Endothelial cell of umbilical vein (primary cell): ENCODE data around the gene GPR135. TPM values are rescaled to one million over a fixed set of nuclear protein-coding genes. Genes with fewer than 3 reads are reported as not detected.

Experiments used
- BruUV-seq: library from RNA; stranded (reverse); fragments of 400-500 nt; replicated peaks from 2 replicates; lab custom pipeline; 2021; lab: Mats Ljungman, UMichigan
- CTCF ChIA-PET: fragments of 300-600, 350-600 bp; sonication (Branson Sonifier 250); formaldehyde crosslinking; loops from one replicate; lab custom pipeline; 2021; ENCODE audit warnings: antibody characterized with exemption, inconsistent platforms; lab: Charles Lee
- POLR2A ChIA-PET: fragments of 300-600, 350-600 bp; sonication (Branson Sonifier 250); formaldehyde crosslinking; loops from one replicate; lab custom pipeline; 2021; ENCODE audit warnings: antibody characterized with exemption, inconsistent platforms; lab: Charles Lee
- DNase-seq: peaks from one replicate; pipeline ENCODE4 v3.0.0-alpha.2; 2011; ENCODE audit warnings: low read depth, low spot score
- FAIRE-seq: peaks from 2 replicates; lab custom pipeline; 2011; peaks lifted over from hg19 to GRCh38; lab: Jason Lieb, UNC
- H2AFZ ChIP-seq: 2 replicates; pipeline ENCODE4 v1.6.0; 2012; ENCODE audit warnings: low read depth, low read length, control low read depth, inconsistent platforms
- H3K27ac ChIP-seq: 2 replicates; pipeline ENCODE4 v1.5.1; 2011; ENCODE audit warnings: low read depth, mild to moderate bottlenecking, control low read depth, low read length, moderate library complexity; ENCODE audit not compliant: insufficient read depth
- H3K27me3 ChIP-seq, 2 experiments: 2 replicates each; pipeline versions ENCODE4 v1.6.0 to v1.6.1; 2011; ENCODE audit warnings: low read length in 2 of 2, mixed read lengths in 1 of 2; ENCODE audit not compliant: control insufficient read depth in 2 of 2, insufficient read depth in 2 of 2
- H3K36me3 ChIP-seq, 2 experiments: 2 replicates in 1 of 2; 3 replicates in 1 of 2; pipeline ENCODE4 v1.5.1; 2011; ENCODE audit warnings: low read length in 2 of 2, mild to moderate bottlenecking in 1 of 2, moderate library complexity in 1 of 2; ENCODE audit not compliant: control insufficient read depth in 2 of 2, insufficient read depth in 2 of 2; ENCODE audit errors: extremely low read depth in 1 of 2
- H3K4me1 ChIP-seq: 3 replicates; pipeline ENCODE4 v1.5.1; 2011; ENCODE audit warnings: mild to moderate bottlenecking, low read length; ENCODE audit not compliant: control insufficient read depth, insufficient read depth; ENCODE audit errors: extremely low read depth
- H3K4me2 ChIP-seq: 2 replicates; pipeline ENCODE4 v1.6.1; 2011; ENCODE audit warnings: low read length, control low read depth, mixed read lengths; ENCODE audit not compliant: insufficient read depth
- H3K4me3 ChIP-seq, 3 experiments: fragments of 200-600 bp in 1 of 3; sonication (generic), shearing (Covaris generic) in 1 of 3; replicated peaks in 1 of 3; 2 replicates each; pipeline ENCODE4 v1.5.1; 2011 to 2016; ENCODE audit warnings: control low read depth in 3 of 3, low read length in 3 of 3, mild to moderate bottlenecking in 2 of 3, inconsistent platforms in 1 of 3, low read depth in 1 of 3, moderate library complexity in 1 of 3; ENCODE audit not compliant: insufficient read depth in 1 of 3
- H3K79me2 ChIP-seq: 2 replicates; pipeline ENCODE4 v1.6.0; 2012; ENCODE audit warnings: low read length, inconsistent platforms; ENCODE audit not compliant: control insufficient read depth, insufficient read depth
- H3K9ac ChIP-seq: replicated peaks from 2 replicates; pipeline ENCODE3; 2011; ENCODE audit warnings: low read length, control low read depth; ENCODE audit not compliant: insufficient read depth; ENCODE audit errors: extremely low read depth
- H3K9me1 ChIP-seq: replicated peaks from 3 replicates; pipeline ENCODE4 v1.6.0; 2011; ENCODE audit warnings: mild to moderate bottlenecking, low read length; ENCODE audit not compliant: control insufficient read depth, insufficient read depth; ENCODE audit errors: extremely low read depth
- H3K9me3 ChIP-seq: replicated peaks from 2 replicates; pipeline ENCODE4 v1.5.1; 2012; ENCODE audit warnings: low read length, inconsistent platforms; ENCODE audit not compliant: control insufficient read depth, insufficient read depth
- H4K20me1 ChIP-seq: replicated peaks from 2 replicates; pipeline ENCODE3; 2011; ENCODE audit warnings: mild to moderate bottlenecking, low read length; ENCODE audit not compliant: control insufficient read depth, insufficient read depth; ENCODE audit errors: extremely low read depth
- CTCF ChIP-seq, 2 donors: IDR thresholded peaks; 1 replicate in 1 of 2; 2 replicates in 1 of 2; pipeline ENCODE4 v1.5.1; 2011; ENCODE audit warnings: low read length in 2 of 2, mild to moderate bottlenecking in 2 of 2, moderate library complexity in 2 of 2, control low read depth in 1 of 2, inconsistent platforms in 1 of 2, low read depth in 1 of 2; ENCODE audit not compliant: insufficient read depth in 1 of 2; ENCODE audit errors: extremely low read depth in 1 of 2
- EZH2 ChIP-seq: IDR thresholded peaks from 2 replicates; pipeline ENCODE4 v1.6.1; 2012; ENCODE audit warnings: borderline replicate concordance, low read depth, mild to moderate bottlenecking, moderate library complexity, low read length, inconsistent platforms; ENCODE audit not compliant: severe bottlenecking
- FOS ChIP-seq: IDR thresholded peaks from 2 replicates; pipeline ENCODE4 v1.6.1; 2011; ENCODE audit warnings: mild to moderate bottlenecking, low read length, moderate library complexity, borderline replicate concordance; ENCODE audit not compliant: insufficient read depth
- GATA2 ChIP-seq: IDR thresholded peaks from 2 replicates; pipeline ENCODE4 v1.7.0; 2011; ENCODE audit warnings: low read depth, mild to moderate bottlenecking, moderate library complexity, mixed read lengths, low read length; ENCODE audit not compliant: insufficient read length, insufficient read depth
- JUN ChIP-seq: IDR thresholded peaks from 2 replicates; pipeline ENCODE4 v1.6.1; 2011; ENCODE audit warnings: borderline replicate concordance, low read depth; ENCODE audit not compliant: insufficient read length, insufficient read depth
- MAX ChIP-seq: IDR thresholded peaks from 2 replicates; pipeline ENCODE4 v1.6.1; 2011; ENCODE audit not compliant: insufficient read depth, insufficient read length
- MYC ChIP-seq: IDR thresholded peaks from one replicate; pipeline ENCODE4 v1.6.1; 2011; ENCODE audit warnings: mild to moderate bottlenecking, low read depth, low read length
- POLR2A ChIP-seq: IDR thresholded peaks from 2 replicates; pipeline ENCODE4 v1.6.1; 2012; ENCODE audit warnings: low read depth, mild to moderate bottlenecking, control low read depth, low read length
- POLR2AphosphoS5 ChIP-seq: IDR thresholded peaks from 2 replicates; pipeline ENCODE4 v1.6.1; 2012; ENCODE audit warnings: low read depth, mild to moderate bottlenecking, control low read depth, low read length, moderate library complexity; ENCODE audit not compliant: insufficient read depth
- dilution Hi-C: fragments of 300-500 bp; cut with MboI; formaldehyde crosslinking; loops from one replicate; pipeline ENCODE4 v1.15.0; 2019; ENCODE audit warnings: low sequenced_read_pairs; ENCODE audit not compliant: extremely low pct_ligation_motif_present
- intact Hi-C: fragments of 100-400 bp; cut with micrococcal nuclease; formaldehyde crosslinking; loops from one replicate; pipeline ENCODE4 v1.10.0; 2022
- polyA plus RNA-seq, 4 experiments: library from polyadenylated mRNA; depleted of rRNA in 3 of 4; stranded (reverse) in 3 of 4; unstranded in 1 of 4; fragments of >200 nt; gene quantifications; 2 replicates each; pipeline versions ENCODE4 v1.2.1 to v1.2.3, GENCODE V29; 2011 to 2012; ENCODE audit warnings: missing spikeins in 1 of 4
- total RNA-seq: library from RNA; stranded (reverse); gene quantifications from 2 replicates; pipeline ENCODE4 v1.2.3, GENCODE V29; 2021

Gene GPR135
- total and polyA plus RNA-seq, 2 donors (not counting 3 experiments of a cell fraction or from before 2014, with no cell fraction given) = 0.80 to 3.4 TPM

GRCh38 chr14:59490756-59491155 is 25.6 kb upstream of the GPR135 start:
- TF ChIP-seq EZH2 = no peak
- no peak for TF ChIP-seq JUN
- no peak for TF ChIP-seq FOS
- no peak for TF ChIP-seq MYC
- TF ChIP-seq GATA2 = no peak
- no peak for TF ChIP-seq MAX
- no peak for TF ChIP-seq POLR2AphosphoS5
- TF ChIP-seq POLR2A = no peak
- no peak for TF ChIP-seq CTCF (IDR thresholded peaks at IDR 0.05; ENCODE audit: extremely low read depth in 1 of 2, insufficient read depth in 1 of 2, low read depth in 1 of 2, low read length in 2 of 2)
- H2AFZ ChIP-seq = no peak overlapping the region
- H4K20me1 ChIP-seq = no peaks in the 10 kb centered on the region
- H3K9me1 ChIP-seq = no peaks in the 10 kb centered on the region
- no peak overlapping the region for H3K27ac ChIP-seq
- DNase-seq (no peak), FAIRE-seq (no peak)
- H3K4me1 ChIP-seq = peaks cover 5% of the 10 kb centered on the region
- H3K4me2 ChIP-seq = no peak overlapping the region
- H3K27me3 ChIP-seq = no peaks in the 10 kb centered on the region
- no peaks in the 10 kb centered on the region for H3K9me3 ChIP-seq
- ChIA-PET POLR2A (no interaction called here), CTCF (interaction anchor here (0.9 to 1.7 kb wide), 2 partner anchors 8 to 17 kb away, joined by 3 to 4 read pairs; no protein-coding TSS in a partner anchor)
- H3K79me2 ChIP-seq = peaks cover 9% of the 10 kb centered on the region
- no TSS peak for BruUV-seq
- dilution Hi-C loops = no loop called here
- H3K9ac ChIP-seq = no peak overlapping the region
- no peak overlapping the region for H3K4me3 ChIP-seq
- H3K36me3 ChIP-seq = peaks cover 5 to 10% of the 10 kb centered on the region in 2 experiments
- intact Hi-C loops = no loop called here
